Omental fat pad (tissue), 4 donors: ENCODE measurements around the gene KIF26B. TPM values are rescaled to one million over a fixed set of nuclear protein-coding genes. Genes with fewer than 3 reads are reported as not detected.

Experiments
- ATAC-seq: fragments of 150-250 bp; one replicate; pipeline ENCODE4 v1.9.1; 2016; ENCODE audit warnings: mild to moderate bottlenecking, moderate library complexity; ENCODE audit not compliant: low FRiP score
- DNase-seq: peaks from one replicate; pipeline ENCODE4 v3.0.0-alpha.2; 2019; ENCODE audit warnings: low spot score
- total RNA-seq, 4 donors: library from RNA; depleted of rRNA; stranded (reverse); fragments of >200 nt; gene quantifications; one replicate each; pipeline ENCODE4 v1.1.0, GENCODE V29; 2016
- TF ChIP-seq, protein P1 (sequence below), 3 donors: fragments of 450-650 bp; IDR thresholded peaks; one replicate each; pipeline ENCODE4 v1.5.1; 2016 to 2017; ENCODE audit warnings: antibody characterized with exemption in 3 of 3, mild to moderate bottlenecking in 3 of 3, moderate library complexity in 2 of 3

Gene KIF26B
- total RNA-seq, 4 donors from 2014 or later: 0.13 to 0.96 (median 0.39) TPM

DNA sequence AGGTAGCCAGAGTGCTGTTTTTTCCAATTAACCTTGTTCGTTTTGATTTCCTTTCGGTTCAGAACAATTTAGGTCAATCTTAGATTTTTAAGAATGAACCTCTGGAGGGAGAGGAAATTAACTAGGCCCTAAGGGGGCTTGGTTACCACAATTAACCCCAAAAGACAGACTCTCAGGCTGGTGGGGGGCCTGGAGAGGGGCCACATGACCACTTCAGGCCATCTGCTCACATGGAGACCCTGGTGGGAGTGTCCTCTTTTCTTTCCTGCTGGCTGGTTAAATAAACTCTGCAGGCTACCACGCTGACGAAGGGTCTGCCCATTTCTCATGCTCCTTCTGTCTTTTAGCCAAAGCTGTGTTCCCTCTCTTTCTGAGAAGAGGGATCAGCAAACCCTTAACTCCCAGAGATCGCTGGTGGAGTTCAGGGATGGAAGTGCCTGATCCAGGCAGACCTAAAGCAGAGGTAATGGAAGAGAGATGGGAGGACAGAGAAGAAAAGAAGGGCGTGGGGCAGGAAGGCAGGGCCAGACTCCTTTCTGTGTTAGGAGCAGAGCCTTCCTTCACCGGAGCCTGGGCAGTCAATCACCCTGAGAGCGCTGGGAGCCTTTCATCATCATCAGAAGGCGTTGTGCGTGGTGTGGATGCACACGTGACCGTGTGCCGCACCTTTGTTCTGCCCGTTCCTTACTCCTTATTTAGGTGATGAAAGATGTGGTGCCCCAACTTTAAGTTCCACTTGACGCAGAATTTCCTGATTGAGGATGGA lies 58.5 kb downstream of the KIF26B start:
- no peak for DNase-seq
- TF ChIP-seq, protein P1, sequence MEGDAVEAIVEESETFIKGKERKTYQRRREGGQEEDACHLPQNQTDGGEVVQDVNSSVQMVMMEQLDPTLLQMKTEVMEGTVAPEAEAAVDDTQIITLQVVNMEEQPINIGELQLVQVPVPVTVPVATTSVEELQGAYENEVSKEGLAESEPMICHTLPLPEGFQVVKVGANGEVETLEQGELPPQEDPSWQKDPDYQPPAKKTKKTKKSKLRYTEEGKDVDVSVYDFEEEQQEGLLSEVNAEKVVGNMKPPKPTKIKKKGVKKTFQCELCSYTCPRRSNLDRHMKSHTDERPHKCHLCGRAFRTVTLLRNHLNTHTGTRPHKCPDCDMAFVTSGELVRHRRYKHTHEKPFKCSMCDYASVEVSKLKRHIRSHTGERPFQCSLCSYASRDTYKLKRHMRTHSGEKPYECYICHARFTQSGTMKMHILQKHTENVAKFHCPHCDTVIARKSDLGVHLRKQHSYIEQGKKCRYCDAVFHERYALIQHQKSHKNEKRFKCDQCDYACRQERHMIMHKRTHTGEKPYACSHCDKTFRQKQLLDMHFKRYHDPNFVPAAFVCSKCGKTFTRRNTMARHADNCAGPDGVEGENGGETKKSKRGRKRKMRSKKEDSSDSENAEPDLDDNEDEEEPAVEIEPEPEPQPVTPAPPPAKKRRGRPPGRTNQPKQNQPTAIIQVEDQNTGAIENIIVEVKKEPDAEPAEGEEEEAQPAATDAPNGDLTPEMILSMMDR (IDR thresholded peaks at IDR 0.05): no peak
- ATAC-seq: no peak

DNA sequence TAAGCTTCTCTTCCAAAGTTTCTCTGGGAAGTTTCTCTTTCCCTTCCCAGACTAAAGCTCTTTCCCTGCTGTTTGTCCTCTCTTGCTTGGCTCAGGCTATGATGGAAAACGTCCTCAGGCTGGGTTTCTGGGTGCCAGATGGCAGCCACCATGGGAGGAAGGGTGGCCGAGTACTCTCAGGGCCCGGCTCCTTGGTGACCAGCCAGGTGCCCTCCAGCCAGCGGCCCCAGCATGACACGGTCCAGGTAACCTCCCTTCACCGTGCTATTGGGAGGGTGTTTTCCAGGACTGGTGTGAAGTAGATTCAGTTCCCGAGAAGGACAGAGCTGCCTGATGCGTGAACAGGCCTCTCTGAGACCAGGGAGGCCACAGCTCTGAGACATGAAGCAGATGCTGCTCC lies 60.3 kb downstream of the KIF26B start:
- no peak for DNase-seq
- TF ChIP-seq, protein P1 (IDR thresholded peaks at IDR 0.05): no peak
- ATAC-seq: no peak

DNA sequence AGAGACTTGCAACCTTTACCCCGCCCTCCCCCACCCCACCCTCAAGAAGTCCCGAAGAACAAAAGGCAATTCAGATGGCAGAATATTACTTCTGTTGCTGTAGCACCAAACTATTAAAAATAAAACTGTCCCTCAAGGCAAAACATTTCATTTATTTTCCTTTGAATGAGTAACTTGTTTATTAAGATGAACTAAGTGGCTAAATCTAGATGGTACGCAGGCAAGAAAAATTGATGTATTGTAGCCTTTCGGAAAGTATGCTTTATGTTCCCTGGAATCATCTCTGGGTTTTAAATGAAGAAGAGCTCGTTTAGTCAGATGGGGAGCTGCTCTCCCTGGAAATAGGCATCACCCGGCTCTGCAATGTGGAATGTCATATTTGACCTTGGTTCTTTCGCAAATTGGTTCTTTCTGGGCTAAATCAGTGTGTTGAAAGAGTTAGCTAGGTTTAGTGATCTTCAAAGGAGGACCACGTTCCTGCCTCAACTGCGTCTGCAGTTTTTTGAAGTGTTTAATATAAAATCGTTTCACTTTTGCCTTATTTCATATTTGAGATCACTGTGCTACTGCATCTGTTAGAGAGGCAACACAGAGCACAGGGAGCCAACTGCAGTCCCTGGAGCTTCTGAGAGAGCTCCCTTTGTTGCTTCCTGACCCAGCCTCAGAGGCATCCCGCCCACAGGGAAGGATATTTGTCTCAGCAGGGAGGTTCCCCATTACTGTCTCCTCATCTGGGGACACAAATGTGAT lies 61.8 kb downstream of the KIF26B start:
- DNase-seq (no peak), ATAC-seq (no peak)
- TF ChIP-seq, protein P1 (IDR thresholded peaks at IDR 0.05): no peak

DNA sequence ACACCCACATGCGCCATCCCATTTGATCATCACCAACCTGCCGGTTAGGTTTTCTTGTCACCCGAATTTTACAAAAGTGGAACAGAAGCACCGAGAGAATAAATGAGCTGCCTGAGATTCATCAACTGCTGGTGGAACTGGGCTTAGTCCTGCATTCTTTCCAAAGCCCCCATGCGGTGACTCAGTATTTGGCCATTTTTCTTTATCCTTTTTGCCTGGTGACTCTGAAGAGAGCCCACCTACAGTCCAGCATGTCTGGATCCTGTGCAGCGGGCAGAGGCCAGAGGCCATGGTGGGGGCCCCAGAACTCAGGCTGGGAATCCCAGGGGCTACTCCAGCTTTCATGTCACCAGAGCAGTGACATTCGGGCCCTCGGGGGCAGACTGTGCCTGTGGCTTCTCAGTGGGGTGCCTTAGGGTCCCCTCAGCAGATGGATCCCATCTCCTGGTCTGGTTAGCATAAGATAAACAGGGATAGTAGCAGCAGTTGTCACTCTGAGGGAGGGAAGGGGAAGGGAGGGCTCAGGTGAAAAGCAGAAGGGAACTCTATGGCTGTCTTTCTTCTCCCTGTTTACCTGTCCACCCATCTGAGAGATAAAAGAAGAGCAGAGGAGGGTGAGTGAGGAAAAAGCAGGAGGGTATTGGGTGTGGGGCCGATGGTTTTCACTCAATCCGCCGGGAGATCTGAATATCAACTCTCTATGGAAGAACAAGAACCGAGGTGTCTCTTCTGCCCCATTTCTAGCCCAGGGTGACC lies 63.2 kb downstream of the KIF26B start:
- ATAC-seq (no peak), DNase-seq (no peak)
- TF ChIP-seq, protein P1 (IDR thresholded peaks at IDR 0.05): no peak

DNA sequence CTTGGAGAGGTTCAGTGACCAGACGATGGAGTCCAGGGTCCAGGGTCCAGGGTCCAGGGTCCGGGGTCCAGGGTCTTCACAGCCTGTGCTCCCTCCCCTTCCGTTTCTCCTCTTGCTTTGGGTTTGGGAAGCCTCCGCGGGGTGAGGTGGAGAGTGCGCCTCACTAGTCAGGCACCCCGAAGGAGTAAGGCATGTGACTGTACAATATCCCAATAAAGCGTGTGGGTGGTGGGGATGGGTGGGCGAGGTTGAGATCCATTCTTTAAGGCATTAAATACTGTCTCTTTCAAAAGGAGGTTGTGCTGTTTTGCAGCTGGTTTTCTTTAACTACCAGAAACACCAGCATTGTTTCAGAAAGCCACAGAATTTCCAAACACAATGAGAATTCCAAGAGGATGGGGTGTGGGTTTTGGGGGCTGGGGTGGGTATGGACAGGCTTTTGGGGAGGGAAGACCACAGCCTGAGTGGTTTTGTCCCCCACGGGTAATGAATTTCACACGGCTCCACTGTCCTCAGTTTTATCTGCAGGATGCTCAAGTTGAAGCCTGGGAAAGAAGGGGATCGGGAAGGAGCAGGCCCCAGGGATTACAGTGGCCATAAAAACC lies 65.7 kb downstream of the KIF26B start:
- ATAC-seq: no peak
- TF ChIP-seq, protein P1 (IDR thresholded peaks at IDR 0.05): no peak
- DNase-seq: no peak

DNA sequence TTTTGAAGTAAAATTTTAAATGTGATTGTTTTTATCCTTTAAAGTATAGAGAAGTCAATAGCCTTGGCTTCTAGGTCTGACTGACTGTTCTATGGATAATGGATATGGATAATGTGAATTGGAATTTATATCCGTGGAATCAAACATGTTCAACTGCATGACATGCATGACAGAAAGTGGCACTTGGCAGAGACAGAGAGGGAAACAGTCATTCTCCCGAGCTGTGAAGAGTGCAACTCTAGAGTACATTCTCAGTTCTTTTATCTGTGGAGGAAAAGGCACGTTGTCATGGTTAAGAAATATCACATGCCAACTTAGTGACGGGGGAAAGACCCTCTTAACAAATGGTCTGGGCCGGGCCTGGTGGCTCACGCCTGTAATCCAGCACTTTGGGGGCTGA lies 67.0 kb downstream of the KIF26B start:
- TF ChIP-seq, protein P1 (IDR thresholded peaks at IDR 0.05): no peak
- ATAC-seq (no peak), DNase-seq (no peak)
